ENCODE results near the gene ZACN.

The ZACN gene

GRCh38 chr17:76085066-76085730 lies 6.2 kb downstream of the ZACN start:
- Histone ChIP-seq H3K4me3 (ENCODE audit: extremely low read depth, insufficient read depth, low read length, poor library complexity, severe bottlenecking) (no peak overlapping the region), H3K36me3 (ENCODE audit: control insufficient read depth, insufficient read depth, low read length) (peaks cover 76% of the 10 kb centered on the region), H3K27ac (ENCODE audit: low read depth, low read length, severe bottlenecking) (no peak overlapping the region), H3K4me1 (ENCODE audit: control insufficient read depth, insufficient read depth, low read length, poor library complexity, severe bottlenecking) (peaks cover 5% of the 10 kb centered on the region), H3K9me3 (ENCODE audit: control insufficient read depth, low read length) (no peaks in the 10 kb centered on the region)
- 87% methylated on average over 11 to 13 of the region's 17 CpGs for WGBS, 2 experiments (ENCODE audit: insufficient coverage in 2 of 2)

- H3K27ac ChIP-seq (ENCODE audit: low read depth, low read length, severe bottlenecking) = no peak overlapping the region
- WGBS, 2 experiments (ENCODE audit: insufficient coverage in 2 of 2) = 95 to 98% methylated on average over 6 to 7 of the region's 13 CpGs
- H3K36me3 ChIP-seq (ENCODE audit: control insufficient read depth, insufficient read depth, low read length) = peaks cover 81% of the 10 kb centered on the region
- H3K9me3 ChIP-seq (ENCODE audit: control insufficient read depth, low read length) = no peaks in the 10 kb centered on the region
- no peak overlapping the region for H3K4me3 ChIP-seq (ENCODE audit: extremely low read depth, insufficient read depth, low read length, poor library complexity, severe bottlenecking)
- H3K4me1 ChIP-seq (ENCODE audit: control insufficient read depth, insufficient read depth, low read length, poor library complexity, severe bottlenecking) = no peaks in the 10 kb centered on the region
These were observed 6.9 kb downstream of the ZACN start for GRCh38 chr17:76085731-76086366.

- WGBS, 2 experiments (ENCODE audit: insufficient coverage in 2 of 2) = 98 to 100% methylated on average over 3 to 8 of the region's 9 CpGs
- Histone ChIP-seq H3K36me3 (ENCODE audit: control insufficient read depth, insufficient read depth, low read length) (peaks cover 86% of the 10 kb centered on the region), H3K4me3 (ENCODE audit: extremely low read depth, insufficient read depth, low read length, poor library complexity, severe bottlenecking) (no peak overlapping the region), H3K27ac (ENCODE audit: low read depth, low read length, severe bottlenecking) (no peak overlapping the region), H3K4me1 (ENCODE audit: control insufficient read depth, insufficient read depth, low read length, poor library complexity, severe bottlenecking) (no peaks in the 10 kb centered on the region), H3K9me3 (ENCODE audit: control insufficient read depth, low read length) (no peaks in the 10 kb centered on the region)
These were observed 7.4 kb downstream of the ZACN start for GRCh38 chr17:76086384-76086783.

- 93 to 95% methylated on average over 8 to 11 of the region's 11 CpGs for WGBS, 2 experiments (ENCODE audit: insufficient coverage in 2 of 2)
- Histone ChIP-seq H3K9me3 (ENCODE audit: control insufficient read depth, low read length) (no peaks in the 10 kb centered on the region), H3K36me3 (ENCODE audit: control insufficient read depth, insufficient read depth, low read length) (peaks cover 97% of the 10 kb centered on the region)
These were observed 8.5 kb downstream of the ZACN start for GRCh38 chr17:76087531-76087930.

GRCh38 chr17:76088041-76088867 lies 9.3 kb downstream of the ZACN start:
- Histone ChIP-seq H3K36me3 (ENCODE audit: control insufficient read depth, insufficient read depth, low read length) (peaks cover 97% of the 10 kb centered on the region), H3K4me1 (ENCODE audit: control insufficient read depth, insufficient read depth, low read length, poor library complexity, severe bottlenecking) (no peaks in the 10 kb centered on the region), H3K9me3 (ENCODE audit: control insufficient read depth, low read length) (no peaks in the 10 kb centered on the region), H3K27ac (ENCODE audit: low read depth, low read length, severe bottlenecking) (no peak overlapping the region), H3K4me3 (ENCODE audit: extremely low read depth, insufficient read depth, low read length, poor library complexity, severe bottlenecking) (no peak overlapping the region)
- WGBS, 2 experiments (ENCODE audit: insufficient coverage in 2 of 2) = 90 to 93% methylated on average over 21 to 24 of the region's 25 CpGs

More at GRCh38 chr17:76087531-76087930, 8.5 kb downstream of the ZACN start:
- no peaks in the 10 kb centered on the region for H3K4me1 ChIP-seq (ENCODE audit: control insufficient read depth, insufficient read depth, low read length, poor library complexity, severe bottlenecking)
- no peak overlapping the region for H3K27ac ChIP-seq (ENCODE audit: low read depth, low read length, severe bottlenecking)
- H3K4me3 ChIP-seq (ENCODE audit: extremely low read depth, insufficient read depth, low read length, poor library complexity, severe bottlenecking) = no peak overlapping the region

GRCh38 chr17:76088868-76089576 lies 10.0 kb downstream of the ZACN start:
- whole genome bisulfite sequencing, 2 experiments (ENCODE audit: insufficient coverage in 2 of 2) = 96 to 97% methylated on average over 20 to 24 of the region's 25 CpGs
- Histone ChIP-seq H3K9me3 (ENCODE audit: control insufficient read depth, low read length) (no peaks in the 10 kb centered on the region), H3K27ac (ENCODE audit: low read depth, low read length, severe bottlenecking) (no peak overlapping the region), H3K4me1 (ENCODE audit: control insufficient read depth, insufficient read depth, low read length, poor library complexity, severe bottlenecking) (no peaks in the 10 kb centered on the region), H3K4me3 (ENCODE audit: extremely low read depth, insufficient read depth, low read length, poor library complexity, severe bottlenecking) (no peak overlapping the region), H3K36me3 (ENCODE audit: control insufficient read depth, insufficient read depth, low read length) (peaks cover 97% of the 10 kb centered on the region)

GRCh38 chr17:76089680-76090516 lies 10.9 kb downstream of the ZACN start:
- Histone ChIP-seq H3K4me1 (ENCODE audit: control insufficient read depth, insufficient read depth, low read length, poor library complexity, severe bottlenecking) (no peaks in the 10 kb centered on the region), H3K9me3 (ENCODE audit: control insufficient read depth, low read length) (no peaks in the 10 kb centered on the region), H3K36me3 (ENCODE audit: control insufficient read depth, insufficient read depth, low read length) (peaks cover 97% of the 10 kb centered on the region), H3K4me3 (ENCODE audit: extremely low read depth, insufficient read depth, low read length, poor library complexity, severe bottlenecking) (no peak overlapping the region), H3K27ac (ENCODE audit: low read depth, low read length, severe bottlenecking) (no peak overlapping the region)
- 98 to 99% methylated on average over 22 to 30 of the region's 32 CpGs for WGBS, 2 experiments (ENCODE audit: insufficient coverage in 2 of 2)

GRCh38 chr17:76090517-76091129 lies 11.6 kb downstream of the ZACN start:
- peaks cover 97% of the 10 kb centered on the region for H3K36me3 ChIP-seq (ENCODE audit: control insufficient read depth, insufficient read depth, low read length)
- H3K4me3 ChIP-seq (ENCODE audit: extremely low read depth, insufficient read depth, low read length, poor library complexity, severe bottlenecking) = no peak overlapping the region
- H3K9me3 ChIP-seq (ENCODE audit: control insufficient read depth, low read length) = no peaks in the 10 kb centered on the region
- no peaks in the 10 kb centered on the region for H3K4me1 ChIP-seq (ENCODE audit: control insufficient read depth, insufficient read depth, low read length, poor library complexity, severe bottlenecking)
- WGBS, 2 experiments (ENCODE audit: insufficient coverage in 2 of 2) = 94 to 96% methylated on average over 12 to 15 of the region's 17 CpGs
- H3K27ac ChIP-seq (ENCODE audit: low read depth, low read length, severe bottlenecking) = no peak overlapping the region

GRCh38 chr17:76091526-76092286 lies 12.7 kb downstream of the ZACN start:
- Histone ChIP-seq H3K36me3 (ENCODE audit: control insufficient read depth, insufficient read depth, low read length) (peaks cover 97% of the 10 kb centered on the region), H3K27ac (ENCODE audit: low read depth, low read length, severe bottlenecking) (no peak overlapping the region)
- 84 to 88% methylated on average over 13 to 16 of the region's 23 CpGs for WGBS, 2 experiments (ENCODE audit: insufficient coverage in 2 of 2)

More at GRCh38 chr17:76091526-76092286, 12.7 kb downstream of the ZACN start:
- H3K4me1 ChIP-seq (ENCODE audit: control insufficient read depth, insufficient read depth, low read length, poor library complexity, severe bottlenecking) = no peaks in the 10 kb centered on the region
- no peak overlapping the region for H3K4me3 ChIP-seq (ENCODE audit: extremely low read depth, insufficient read depth, low read length, poor library complexity, severe bottlenecking)
- H3K9me3 ChIP-seq (ENCODE audit: control insufficient read depth, low read length) = no peaks in the 10 kb centered on the region

Data from mesodermal cell (in vitro differentiated cells).